ENCODE data around the gene WFDC8.

DNA sequence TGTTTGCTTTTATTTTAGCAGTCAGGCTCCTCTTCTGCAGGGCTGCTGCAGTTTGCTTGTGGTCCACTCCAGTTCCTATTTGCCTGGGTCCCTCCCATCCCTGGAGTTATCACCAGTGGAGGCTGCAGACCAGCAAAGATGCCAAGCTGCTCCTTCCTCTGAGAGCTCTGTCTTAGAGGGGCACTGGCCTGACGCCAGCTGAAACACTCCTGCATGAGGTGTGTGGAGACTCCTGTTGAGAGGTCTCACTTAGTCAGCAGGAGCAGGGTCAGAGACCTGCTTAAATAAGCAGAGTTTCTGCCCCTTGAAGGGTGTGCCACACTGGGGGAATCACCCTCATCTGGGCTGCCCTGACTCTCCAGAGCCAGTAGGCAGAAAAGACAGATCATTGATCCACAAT, 16.2 kb upstream of the WFDC8 start:
- TF ChIP-seq, protein P1, sequence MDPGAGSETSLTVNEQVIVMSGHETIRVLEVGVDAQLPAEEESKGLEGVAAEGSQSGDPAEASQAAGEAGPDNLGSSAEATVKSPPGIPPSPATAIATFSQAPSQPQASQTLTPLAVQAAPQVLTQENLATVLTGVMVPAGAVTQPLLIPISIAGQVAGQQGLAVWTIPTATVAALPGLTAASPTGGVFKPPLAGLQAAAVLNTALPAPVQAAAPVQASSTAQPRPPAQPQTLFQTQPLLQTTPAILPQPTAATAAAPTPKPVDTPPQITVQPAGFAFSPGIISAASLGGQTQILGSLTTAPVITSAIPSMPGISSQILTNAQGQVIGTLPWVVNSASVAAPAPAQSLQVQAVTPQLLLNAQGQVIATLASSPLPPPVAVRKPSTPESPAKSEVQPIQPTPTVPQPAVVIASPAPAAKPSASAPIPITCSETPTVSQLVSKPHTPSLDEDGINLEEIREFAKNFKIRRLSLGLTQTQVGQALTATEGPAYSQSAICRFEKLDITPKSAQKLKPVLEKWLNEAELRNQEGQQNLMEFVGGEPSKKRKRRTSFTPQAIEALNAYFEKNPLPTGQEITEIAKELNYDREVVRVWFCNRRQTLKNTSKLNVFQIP (CRISPR knock-in tag; IDR thresholded peaks at IDR 0.05; ENCODE audit: borderline replicate concordance, low read depth), result no peak
- TF ChIP-seq BACH2 (CRISPR knock-in tag; IDR thresholded peaks at IDR 0.05; ENCODE audit: borderline replicate concordance) (no peak), RARB (CRISPR knock-in tag; IDR thresholded peaks at IDR 0.05) (no peak), CREB5 (CRISPR knock-in tag; IDR thresholded peaks at IDR 0.05; ENCODE audit: low read depth) (no peak), ESRRG (CRISPR knock-in tag; IDR thresholded peaks at IDR 0.05) (no peak), ZFP3 (CRISPR knock-in tag; IDR thresholded peaks at IDR 0.05) (no peak), TCF4 (CRISPR knock-in tag; IDR thresholded peaks at IDR 0.05; ENCODE audit: borderline replicate concordance) (no peak), SNAI2 (CRISPR knock-in tag; IDR thresholded peaks at IDR 0.05) (no peak), PATZ1 (CRISPR knock-in tag; IDR thresholded peaks at IDR 0.05; ENCODE audit: borderline replicate concordance) (no peak)
